Measurements from ENCODE around the gene DDIT4L. TPM values are rescaled to one million over a fixed set of nuclear protein-coding genes. Genes with fewer than 3 reads are reported as not detected.

The DDIT4L gene
- total and polyA plus RNA-seq, 2 of the 8 experiments (the other 6 are each of a cell fraction or from before 2014, with no cell fraction given) = 3.5 to 6.0 TPM

DNA sequence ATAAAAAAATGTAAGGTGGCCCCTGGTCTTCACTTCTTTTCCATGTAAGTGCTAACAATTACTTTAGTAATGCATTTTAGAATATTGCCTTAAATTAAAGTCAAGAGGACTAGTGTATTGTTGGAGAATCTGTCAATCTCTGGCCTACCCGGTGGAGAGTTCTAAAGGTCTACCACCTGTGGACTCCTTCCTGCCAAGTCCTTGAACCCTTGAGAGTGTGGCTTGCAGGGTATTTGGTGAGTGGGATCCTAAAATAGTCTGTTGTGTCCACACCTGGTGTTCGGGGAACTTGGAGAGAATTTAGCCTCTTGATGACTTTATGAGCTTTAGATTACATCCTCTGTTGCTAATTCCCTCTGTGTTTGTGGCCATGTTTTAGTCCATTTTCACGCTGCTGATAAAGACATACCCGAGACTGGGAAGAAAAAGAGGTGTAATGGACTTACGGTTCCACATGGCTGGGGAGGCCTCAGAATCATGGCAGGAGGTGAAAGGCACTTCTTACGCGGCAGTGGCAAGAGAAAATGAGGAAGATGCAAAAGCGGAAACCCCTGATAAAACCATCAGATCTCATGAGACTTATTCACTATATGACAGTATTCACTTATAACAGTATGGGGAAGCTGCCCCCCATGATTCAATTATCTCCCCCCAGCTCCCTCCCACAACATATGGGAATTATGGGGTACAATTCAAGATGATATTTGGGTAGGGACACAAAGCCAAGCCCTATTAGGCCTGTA is 23.8 kb downstream of the DDIT4L start:
- Histone ChIP-seq H3K36me3 (ENCODE audit: control insufficient read depth in 2 of 4, insufficient read depth in 4 of 4, low read length in 3 of 4) (peaks cover 0 to 2% (median 0%) of the 10 kb centered on the region in 4 experiments; a peak in 1 of 8 replicates), H3K23ac (ENCODE audit: insufficient read length) (no peak overlapping the region), H3K14ac (ENCODE audit: insufficient read length) (no peak overlapping the region), H2BK15ac (ENCODE audit: low read length) (no peak overlapping the region), H2BK20ac (ENCODE audit: low read length) (no peak overlapping the region), H3K79me2 (ENCODE audit: control insufficient read depth in 1 of 2, insufficient read depth in 2 of 2, low read length in 2 of 2) (no peaks in the 10 kb centered on the region), H3K23me2 (ENCODE audit: low read depth, low read length) (no peaks in the 10 kb centered on the region), H3K4me3 (ENCODE audit: extremely low read depth in 1 of 4, insufficient read depth in 2 of 4, low read depth in 3 of 4, low read length in 4 of 4) (no peak overlapping the region), H2BK12ac (ENCODE audit: low read depth, low read length) (no peak overlapping the region), H3K4ac (replicated peaks; ENCODE audit: insufficient read length, low read depth, low read length) (no peak overlapping the region), H4K8ac (ENCODE audit: extremely low read depth, insufficient read depth, low read length) (no peak overlapping the region), H3K56ac (replicated peaks; ENCODE audit: insufficient read length, low read depth, low read length) (no peak overlapping the region), H3K79me1 (ENCODE audit: low read depth, low read length) (no peaks in the 10 kb centered on the region), H3K18ac (ENCODE audit: extremely low read depth, low read length) (no peak overlapping the region), H2AK5ac (ENCODE audit: low read depth, low read length) (no peak overlapping the region), H3K4me2 (ENCODE audit: insufficient read depth in 1 of 2, low read depth in 2 of 2, low read length in 2 of 2) (no peak overlapping the region), H3K9me3 (ENCODE audit: insufficient read depth in 2 of 2, low read depth in 1 of 2, low read length in 1 of 2) (peaks cover under 1 to 5% of the 10 kb centered on the region in 2 experiments; a peak in 1 of 4 replicates), H3K27me3 (replicated peaks in 1 of 4; ENCODE audit: control insufficient read depth in 3 of 4, extremely low read depth in 1 of 4, insufficient read depth in 3 of 4, low read length in 3 of 4) (no peaks in the 10 kb centered on the region), H2AFZ (ENCODE audit: low read length) (no peak overlapping the region), H2BK120ac (replicated peaks; ENCODE audit: low read depth, low read length) (no peak overlapping the region), H4K20me1 (replicated peaks in 1 of 2; ENCODE audit: control insufficient read depth in 1 of 2, insufficient read depth in 2 of 2, low read length in 2 of 2) (no peaks in the 10 kb centered on the region), H3K4me1 (replicated peaks in 1 of 4; ENCODE audit: control insufficient read depth in 3 of 4, insufficient read depth in 4 of 4, low read length in 3 of 4) (no peaks in the 10 kb centered on the region; a peak in 1 of 7 replicates), H2BK5ac (ENCODE audit: low read depth, low read length) (no peak overlapping the region), H4K91ac (replicated peaks; ENCODE audit: insufficient read length, low read length) (no peak overlapping the region), H3K9ac (replicated peaks in 1 of 4; ENCODE audit: extremely low read depth in 1 of 4, low read depth in 3 of 4, low read length in 3 of 4) (no peak overlapping the region), H4K5ac (ENCODE audit: insufficient read length, low read depth, low read length) (no peak overlapping the region), H3K27ac (ENCODE audit: low read depth, low read length) (no peak overlapping the region)
- ChIA-PET POLR2A (ENCODE audit: partially characterized antibody) (no interaction called here), CTCF (ENCODE audit: partially characterized antibody) (no interaction called here)
- WGBS, 2 experiments (ENCODE audit: extremely low coverage in 1 of 2, insufficient coverage in 1 of 2, insufficient read length in 1 of 2, insufficient replicate concordance in 2 of 2, low coverage in 1 of 2, low lambda C conversion rate in 2 of 2, missing lambda C conversion rate in 1 of 2) = 91% methylated on average over 8 of the region's 8 CpGs; no CpG with 5 or more reads in 1 of the 2 experiments
- no peak for FAIRE-seq
- DNase-seq (ENCODE audit: low read depth in 1 of 2, low spot score in 2 of 2) = no peak
- TF ChIP-seq KDM4A (IDR thresholded peaks at IDR 0.05; ENCODE audit: low read depth, low read length, severe bottlenecking) (no peak), POLR2A (IDR thresholded peaks at IDR 0.05; ENCODE audit: control extremely low read depth in 1 of 2, low read depth in 2 of 2, low read length in 2 of 2) (no peak), NANOG (IDR thresholded peaks at IDR 0.05; ENCODE audit: insufficient read depth, low read depth, low read length, poor library complexity, severe bottlenecking) (no peak), BACH1 (IDR thresholded peaks at IDR 0.05; ENCODE audit: low read length) (no peak), SAP30 (IDR thresholded peaks at IDR 0.05; ENCODE audit: insufficient read depth, insufficient replicate concordance, low read length) (no peak), POU5F1 (IDR thresholded peaks at IDR 0.05; ENCODE audit: low read depth, low read length) (no peak), RFX5 (IDR thresholded peaks at IDR 0.05; ENCODE audit: borderline replicate concordance, low read depth, low read length) (no peak), YY1 (IDR thresholded peaks at IDR 0.05; ENCODE audit: low read depth, low read length) (no peak), EGR1 (IDR thresholded peaks at IDR 0.05; ENCODE audit: borderline replicate concordance, low read depth, low read length) (no peak), CHD2 (IDR thresholded peaks at IDR 0.05; ENCODE audit: low read length) (no peak), KDM5A (IDR thresholded peaks at IDR 0.05; ENCODE audit: low read length) (no peak), RNF2 (IDR thresholded peaks at IDR 0.05; ENCODE audit: borderline replicate concordance, low read depth, low read length, missing control alignments, poor library complexity, severe bottlenecking) (no peak), TAF1 (IDR thresholded peaks at IDR 0.05; ENCODE audit: low read depth, low read length) (no peak), CBX5 (IDR thresholded peaks at IDR 0.05; ENCODE audit: low read depth, low read length) (no peak)
